Lower leg skin (tissue), 3 donors: Measurements from ENCODE around the gene MAP3K15.

Experiments
- POLR2A ChIP-seq, 2 donors: fragments of 450-650 bp; IDR thresholded peaks; one replicate each; pipeline ENCODE4 v1.6.1; 2016 to 2017; ENCODE audit warnings: antibody characterized with exemption in 2 of 2, mild to moderate bottlenecking in 1 of 2, moderate library complexity in 1 of 2
- TF ChIP-seq, protein P1 (sequence below), 3 donors: fragments of 450-650 bp; IDR thresholded peaks; one replicate each; pipeline ENCODE4 v1.5.1; 2016; ENCODE audit warnings: antibody characterized with exemption in 3 of 3, mild to moderate bottlenecking in 3 of 3, moderate library complexity in 2 of 3

DNA sequence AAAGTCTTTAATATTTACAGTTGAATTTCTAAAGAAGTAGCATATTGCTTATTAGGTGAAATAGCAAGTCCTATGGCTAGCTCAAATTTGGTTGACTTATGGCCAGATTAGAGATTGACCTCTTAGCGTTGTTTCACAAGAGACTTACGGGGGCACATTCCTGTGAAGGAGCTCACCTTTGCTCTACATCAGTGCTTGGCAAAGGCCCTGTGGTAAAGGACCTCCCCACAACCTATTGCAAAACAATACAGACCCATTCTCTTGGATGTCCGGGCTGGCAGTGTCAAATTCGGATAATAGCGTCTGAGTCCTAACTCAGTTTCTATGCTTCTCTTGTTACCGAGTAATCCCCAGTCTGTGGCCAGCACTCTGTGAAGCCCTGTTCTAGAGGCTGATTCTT, 160.7 kb downstream of the MAP3K15 start:
- no peak for TF ChIP-seq POLR2A (IDR thresholded peaks at IDR 0.05)
- TF ChIP-seq, protein P1, sequence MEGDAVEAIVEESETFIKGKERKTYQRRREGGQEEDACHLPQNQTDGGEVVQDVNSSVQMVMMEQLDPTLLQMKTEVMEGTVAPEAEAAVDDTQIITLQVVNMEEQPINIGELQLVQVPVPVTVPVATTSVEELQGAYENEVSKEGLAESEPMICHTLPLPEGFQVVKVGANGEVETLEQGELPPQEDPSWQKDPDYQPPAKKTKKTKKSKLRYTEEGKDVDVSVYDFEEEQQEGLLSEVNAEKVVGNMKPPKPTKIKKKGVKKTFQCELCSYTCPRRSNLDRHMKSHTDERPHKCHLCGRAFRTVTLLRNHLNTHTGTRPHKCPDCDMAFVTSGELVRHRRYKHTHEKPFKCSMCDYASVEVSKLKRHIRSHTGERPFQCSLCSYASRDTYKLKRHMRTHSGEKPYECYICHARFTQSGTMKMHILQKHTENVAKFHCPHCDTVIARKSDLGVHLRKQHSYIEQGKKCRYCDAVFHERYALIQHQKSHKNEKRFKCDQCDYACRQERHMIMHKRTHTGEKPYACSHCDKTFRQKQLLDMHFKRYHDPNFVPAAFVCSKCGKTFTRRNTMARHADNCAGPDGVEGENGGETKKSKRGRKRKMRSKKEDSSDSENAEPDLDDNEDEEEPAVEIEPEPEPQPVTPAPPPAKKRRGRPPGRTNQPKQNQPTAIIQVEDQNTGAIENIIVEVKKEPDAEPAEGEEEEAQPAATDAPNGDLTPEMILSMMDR (IDR thresholded peaks at IDR 0.05), result no peak
